Colonic mucosa (tissue), 4 donors: ENCODE measurements around the gene ERBB2. TPM values are rescaled to one million over a fixed set of nuclear protein-coding genes. Genes with fewer than 3 reads are reported as not detected.
"Not testable (repeated sequence)": the region's sequence is repeated elsewhere in the genome, so short reads cannot be mapped to it uniquely, and the experiment has no call there.

Experiments used
- DNase-seq: peaks from one replicate; pipeline ENCODE4 v3.0.0-alpha.2; 2020
- H3K27ac ChIP-seq: fragments of 200-600 bp; one replicate; pipeline ENCODE4 v1.8.0; 2021
- H3K27me3 ChIP-seq: fragments of 200-600 bp; one replicate; pipeline ENCODE4 v1.8.0; 2021
- H3K36me3 ChIP-seq: fragments of 200-600 bp; one replicate; pipeline ENCODE4 v1.8.0; 2021
- H3K4me1 ChIP-seq: fragments of 200-600 bp; one replicate; pipeline ENCODE4 v1.8.0; 2021; ENCODE audit warnings: mild to moderate bottlenecking
- H3K4me3 ChIP-seq: fragments of 200-600 bp; one replicate; pipeline ENCODE4 v1.8.0; 2021
- H3K9ac ChIP-seq, 2 donors: one replicate each; pipeline ENCODE4 v1.7.0; 2013; ENCODE audit warnings: control low read depth in 2 of 2, low read depth in 2 of 2, low read length in 2 of 2
- H3K9me3 ChIP-seq: fragments of 200-600 bp; one replicate; pipeline ENCODE4 v1.8.0; 2021
- intact Hi-C: fragments of 100-400 bp; cut with DNase I; formaldehyde crosslinking; loops from one replicate; pipeline ENCODE4 v1.14.1; 2022
- total RNA-seq, 2 donors: library from RNA; stranded (reverse); fragmentation: NEBNext Ultra II Directional in 1 of 2; extraction: Animal tissue kit (Norgen Biotek cat#: 25700) in 1 of 2; gene quantifications; one replicate each; pipeline ENCODE4 v1.2.1, GENCODE V29; 2021
- TF ChIP-seq, protein P1 (sequence below): fragments of 200-600 bp; IDR thresholded peaks from one replicate; pipeline ENCODE4 v1.8.0; 2022; ENCODE audit warnings: antibody characterized with exemption, mild to moderate bottlenecking
- donor health status: healthy.
- donor health status: DM: no; HTN: no; CAD: no.
- donor health status: DM: no; HTN: no; CAD: no.

ERBB2 gene
- total RNA-seq, 2 donors from 2014 or later = 153 to 174 TPM

DNA sequence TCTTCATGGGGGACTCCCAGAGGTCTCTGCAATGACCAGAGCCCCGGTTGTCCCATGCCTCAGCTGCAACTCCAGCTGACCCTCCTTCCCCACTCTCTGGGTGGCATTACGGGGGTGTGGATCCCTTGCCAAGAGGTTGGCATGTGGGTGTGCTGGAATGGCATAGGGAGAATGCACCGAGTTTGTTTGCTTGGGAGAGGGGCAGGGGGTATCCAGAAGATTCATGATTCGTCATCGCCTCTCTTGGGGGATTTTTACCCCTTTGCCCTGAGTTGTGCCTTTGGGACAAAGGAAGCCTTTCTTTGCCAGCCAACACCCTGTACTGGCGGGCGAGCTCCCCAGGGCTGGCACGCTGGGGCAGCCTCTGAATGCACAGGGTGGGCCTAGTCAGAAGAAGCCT, 6.5 kb downstream of the ERBB2 start:
- H3K4me3 ChIP-seq = no peak overlapping the region
- TF ChIP-seq, protein P1, sequence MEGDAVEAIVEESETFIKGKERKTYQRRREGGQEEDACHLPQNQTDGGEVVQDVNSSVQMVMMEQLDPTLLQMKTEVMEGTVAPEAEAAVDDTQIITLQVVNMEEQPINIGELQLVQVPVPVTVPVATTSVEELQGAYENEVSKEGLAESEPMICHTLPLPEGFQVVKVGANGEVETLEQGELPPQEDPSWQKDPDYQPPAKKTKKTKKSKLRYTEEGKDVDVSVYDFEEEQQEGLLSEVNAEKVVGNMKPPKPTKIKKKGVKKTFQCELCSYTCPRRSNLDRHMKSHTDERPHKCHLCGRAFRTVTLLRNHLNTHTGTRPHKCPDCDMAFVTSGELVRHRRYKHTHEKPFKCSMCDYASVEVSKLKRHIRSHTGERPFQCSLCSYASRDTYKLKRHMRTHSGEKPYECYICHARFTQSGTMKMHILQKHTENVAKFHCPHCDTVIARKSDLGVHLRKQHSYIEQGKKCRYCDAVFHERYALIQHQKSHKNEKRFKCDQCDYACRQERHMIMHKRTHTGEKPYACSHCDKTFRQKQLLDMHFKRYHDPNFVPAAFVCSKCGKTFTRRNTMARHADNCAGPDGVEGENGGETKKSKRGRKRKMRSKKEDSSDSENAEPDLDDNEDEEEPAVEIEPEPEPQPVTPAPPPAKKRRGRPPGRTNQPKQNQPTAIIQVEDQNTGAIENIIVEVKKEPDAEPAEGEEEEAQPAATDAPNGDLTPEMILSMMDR = no peak

DNA sequence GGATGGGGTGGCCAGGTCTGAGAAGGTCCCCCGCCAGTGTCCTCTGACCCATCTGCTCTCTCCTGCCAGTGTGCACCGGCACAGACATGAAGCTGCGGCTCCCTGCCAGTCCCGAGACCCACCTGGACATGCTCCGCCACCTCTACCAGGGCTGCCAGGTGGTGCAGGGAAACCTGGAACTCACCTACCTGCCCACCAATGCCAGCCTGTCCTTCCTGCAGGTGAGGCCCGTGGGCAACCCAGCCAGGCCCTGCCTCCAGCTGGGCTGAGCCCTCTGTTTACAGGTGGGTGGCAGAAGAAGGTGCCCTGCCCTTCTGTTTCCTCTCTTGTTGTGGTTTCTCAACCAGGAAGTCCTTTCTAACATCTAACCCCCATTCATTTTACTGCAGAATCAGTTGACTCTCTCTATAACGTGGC, 7.1 kb downstream of the ERBB2 start:
- peak; percentile 79 for DNase-seq
- H3K9me3 ChIP-seq = no peaks in the 10 kb centered on the region
- intact Hi-C loops = no loop called here
- H3K36me3 ChIP-seq = peaks cover 9% of the 10 kb centered on the region
- H3K4me1 ChIP-seq = peaks cover 20% of the 10 kb centered on the region
- H3K27ac ChIP-seq = peak overlapping the region; percentile 86
- TF ChIP-seq, protein P1 = no peak
- H3K27me3 ChIP-seq = no peaks in the 10 kb centered on the region
- H3K4me3 ChIP-seq = no peak overlapping the region
- H3K9ac ChIP-seq = peak overlapping the region; percentile 19 to 93

More for the DNA sequence above, 6.5 kb downstream of the ERBB2 start:
- intact Hi-C loops = no loop called here
- H3K36me3 ChIP-seq = peaks cover 9% of the 10 kb centered on the region
- H3K9ac ChIP-seq = peak overlapping the region in 1 of 2 donors; percentile 93
- no peaks in the 10 kb centered on the region for H3K9me3 ChIP-seq
- peak overlapping the region; percentile 86 for H3K27ac ChIP-seq
- peaks cover 23% of the 10 kb centered on the region for H3K4me1 ChIP-seq
- DNase-seq = no peak
- no peaks in the 10 kb centered on the region for H3K27me3 ChIP-seq

DNA sequence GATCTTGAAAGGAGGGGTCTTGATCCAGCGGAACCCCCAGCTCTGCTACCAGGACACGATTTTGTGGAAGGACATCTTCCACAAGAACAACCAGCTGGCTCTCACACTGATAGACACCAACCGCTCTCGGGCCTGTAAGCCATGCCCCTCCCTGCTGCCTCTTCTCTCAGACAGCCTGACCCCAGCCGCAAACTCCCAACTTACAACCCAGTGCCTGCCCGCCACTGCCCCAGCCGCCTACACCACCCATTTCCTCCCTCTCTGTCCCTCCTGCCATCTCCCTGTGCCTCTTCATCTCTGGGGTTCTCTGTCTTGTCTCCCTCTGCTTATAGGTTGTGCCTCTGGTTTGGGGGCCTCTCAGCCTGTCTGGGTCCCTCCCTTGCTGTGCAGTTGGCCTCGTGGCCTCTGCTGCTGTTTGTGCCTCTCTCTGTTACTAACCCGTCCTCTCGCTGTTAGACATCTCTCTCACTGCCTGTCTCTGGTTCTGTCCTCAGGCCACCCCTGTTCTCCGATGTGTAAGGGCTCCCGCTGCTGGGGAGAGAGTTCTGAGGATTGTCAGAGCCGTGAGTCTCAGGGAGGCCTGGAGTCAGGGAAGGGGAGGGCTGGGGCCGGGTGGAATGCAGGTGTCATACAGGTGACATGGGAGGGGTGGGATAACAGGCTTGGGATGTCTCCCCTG, 9.6 kb downstream of the ERBB2 start:
- TF ChIP-seq, protein P1 = no peak
- H3K36me3 ChIP-seq = peaks cover 9% of the 10 kb centered on the region
- DNase-seq = no peak

DNA sequence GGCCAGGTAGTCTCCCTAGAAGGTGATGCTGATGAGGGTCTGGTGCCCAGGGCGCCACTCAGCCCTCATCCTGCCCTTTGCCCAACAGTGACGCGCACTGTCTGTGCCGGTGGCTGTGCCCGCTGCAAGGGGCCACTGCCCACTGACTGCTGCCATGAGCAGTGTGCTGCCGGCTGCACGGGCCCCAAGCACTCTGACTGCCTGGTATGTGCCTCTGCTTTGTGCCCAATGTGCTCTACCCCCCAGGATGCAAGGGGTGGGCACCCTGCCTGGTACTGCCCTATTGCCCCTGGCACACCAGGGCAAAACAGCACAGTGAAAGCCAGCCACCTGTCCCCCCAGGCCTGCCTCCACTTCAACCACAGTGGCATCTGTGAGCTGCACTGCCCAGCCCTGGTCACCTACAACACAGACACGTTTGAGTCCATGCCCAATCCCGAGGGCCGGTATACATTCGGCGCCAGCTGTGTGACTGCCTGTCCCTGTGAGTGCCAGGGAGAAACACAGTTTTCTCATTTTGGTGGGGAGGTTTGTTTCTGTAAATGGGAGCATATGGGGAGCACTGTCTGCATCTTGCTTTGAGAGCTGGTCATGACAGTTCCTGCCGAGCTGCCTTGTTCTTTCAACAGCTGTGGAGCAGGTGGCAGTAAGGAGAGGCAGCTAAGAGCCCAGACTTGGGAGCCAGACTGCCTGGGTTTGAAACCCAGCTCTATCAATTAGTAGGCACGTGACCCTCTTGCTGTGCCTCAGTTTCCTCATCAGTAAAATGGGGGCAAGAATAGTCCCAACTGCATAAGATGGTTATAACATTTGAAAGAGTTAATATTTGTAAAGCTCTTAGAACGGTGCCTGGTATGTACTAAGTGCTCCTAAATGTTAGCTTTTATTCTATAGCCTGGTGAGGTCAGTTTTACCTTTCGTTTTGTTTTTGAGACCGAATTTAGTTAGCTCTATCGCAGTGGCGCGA, 10.4 kb downstream of the ERBB2 start:
- TF ChIP-seq, protein P1 = no peak
- DNase-seq = no peak

More for the DNA sequence above, 9.6 kb downstream of the ERBB2 start:
- Histone ChIP-seq H3K4me1 (peaks cover 19% of the 10 kb centered on the region), H3K9me3 (no peaks in the 10 kb centered on the region), H3K27me3 (no peaks in the 10 kb centered on the region), H3K4me3 (no peak overlapping the region), H3K9ac (no peak overlapping the region), H3K27ac (no peak overlapping the region)
- intact Hi-C loops = no loop called here

DNA sequence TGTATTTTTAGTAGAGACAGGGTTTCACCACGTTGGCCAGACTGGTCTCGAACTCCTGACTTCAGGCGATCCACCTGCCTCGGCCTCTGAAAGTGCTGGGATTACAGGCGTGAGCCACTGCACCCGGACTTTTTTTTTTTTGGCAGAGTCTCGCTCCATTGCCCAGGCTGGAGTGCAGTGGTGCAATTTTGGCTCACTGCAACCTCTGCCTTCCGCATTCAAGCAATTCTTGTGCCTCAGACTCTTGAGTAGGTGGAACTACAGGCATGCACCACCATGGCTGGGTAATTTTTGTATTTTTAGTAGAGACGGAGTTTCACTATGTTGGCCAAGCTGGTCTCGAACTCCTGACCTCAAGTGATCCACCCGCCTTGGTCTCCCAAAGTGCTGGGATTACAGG, 11.2 kb downstream of the ERBB2 start:
- H3K9me3 ChIP-seq, H3K9ac ChIP-seq, DNase-seq, H3K36me3 ChIP-seq, H3K4me3 ChIP-seq, intact Hi-C loops, H3K27ac ChIP-seq, H3K27me3 ChIP-seq: not testable (repeated sequence)
- peaks cover 11% of the 10 kb centered on the region for H3K4me1 ChIP-seq

More for the DNA sequence above, 10.4 kb downstream of the ERBB2 start:
- Histone ChIP-seq H3K4me3 (no peak overlapping the region), H3K27ac (no peak overlapping the region), H3K9me3 (no peaks in the 10 kb centered on the region), H3K9ac (no peak overlapping the region), H3K36me3 (peaks cover 9% of the 10 kb centered on the region), H3K4me1 (peaks cover 11% of the 10 kb centered on the region), H3K27me3 (no peaks in the 10 kb centered on the region)
- intact Hi-C loops = no loop called here
